C4-2B (cell line): Measurements from ENCODE around the gene MT1B.

ENCODE experiments used
- CTCF ChIP-seq: fragments of 450-650 bp; conservative IDR thresholded peaks from 2 replicates; pipeline ENCODE4 v1.5.1; 2017; ENCODE audit warnings: mild to moderate bottlenecking
- ZFX ChIP-seq: fragments of 450-650 bp; IDR thresholded peaks from 2 replicates; pipeline ENCODE4 v1.6.1; 2017

GRCh38 chr16:56623637-56624036, 28.0 kb upstream of the MT1B start:
- TF ChIP-seq CTCF (no peak), ZFX (no peak)
